ENCODE results near the gene TRIM63.

TRIM63 gene

DNA sequence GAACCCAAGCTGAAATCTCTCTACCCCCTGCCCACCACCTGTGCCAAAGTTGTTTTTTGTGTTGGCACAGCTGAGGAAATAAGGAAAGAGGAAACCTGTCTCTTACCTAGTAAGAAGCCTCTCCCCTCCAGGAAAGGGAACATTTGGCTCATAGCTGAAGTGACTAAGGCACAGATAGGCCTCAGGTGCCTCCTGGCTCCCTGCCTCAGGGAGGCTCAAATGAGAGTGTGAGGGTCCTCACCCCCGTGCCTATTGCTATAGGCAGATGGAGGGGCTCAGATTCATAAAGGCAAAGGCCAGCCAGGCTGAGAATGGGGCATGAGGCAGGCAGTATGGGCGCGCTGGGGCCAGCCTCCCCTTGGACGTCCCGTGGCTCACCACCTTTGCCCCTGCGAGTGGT is 29.0 kb downstream of the TRIM63 start:
- no peak for DNase-seq (ENCODE audit: low spot score)
- in situ Hi-C loops (cut with MboI; ENCODE audit: low sequenced_read_pairs, unreplicated experiment), result no loop called here
- TF ChIP-seq, protein P1, sequence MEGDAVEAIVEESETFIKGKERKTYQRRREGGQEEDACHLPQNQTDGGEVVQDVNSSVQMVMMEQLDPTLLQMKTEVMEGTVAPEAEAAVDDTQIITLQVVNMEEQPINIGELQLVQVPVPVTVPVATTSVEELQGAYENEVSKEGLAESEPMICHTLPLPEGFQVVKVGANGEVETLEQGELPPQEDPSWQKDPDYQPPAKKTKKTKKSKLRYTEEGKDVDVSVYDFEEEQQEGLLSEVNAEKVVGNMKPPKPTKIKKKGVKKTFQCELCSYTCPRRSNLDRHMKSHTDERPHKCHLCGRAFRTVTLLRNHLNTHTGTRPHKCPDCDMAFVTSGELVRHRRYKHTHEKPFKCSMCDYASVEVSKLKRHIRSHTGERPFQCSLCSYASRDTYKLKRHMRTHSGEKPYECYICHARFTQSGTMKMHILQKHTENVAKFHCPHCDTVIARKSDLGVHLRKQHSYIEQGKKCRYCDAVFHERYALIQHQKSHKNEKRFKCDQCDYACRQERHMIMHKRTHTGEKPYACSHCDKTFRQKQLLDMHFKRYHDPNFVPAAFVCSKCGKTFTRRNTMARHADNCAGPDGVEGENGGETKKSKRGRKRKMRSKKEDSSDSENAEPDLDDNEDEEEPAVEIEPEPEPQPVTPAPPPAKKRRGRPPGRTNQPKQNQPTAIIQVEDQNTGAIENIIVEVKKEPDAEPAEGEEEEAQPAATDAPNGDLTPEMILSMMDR (IDR thresholded peaks at IDR 0.05; ENCODE audit: borderline replicate concordance, control extremely low read depth, extremely low read depth, insufficient read depth, missing control alignments), result no peak

DNA sequence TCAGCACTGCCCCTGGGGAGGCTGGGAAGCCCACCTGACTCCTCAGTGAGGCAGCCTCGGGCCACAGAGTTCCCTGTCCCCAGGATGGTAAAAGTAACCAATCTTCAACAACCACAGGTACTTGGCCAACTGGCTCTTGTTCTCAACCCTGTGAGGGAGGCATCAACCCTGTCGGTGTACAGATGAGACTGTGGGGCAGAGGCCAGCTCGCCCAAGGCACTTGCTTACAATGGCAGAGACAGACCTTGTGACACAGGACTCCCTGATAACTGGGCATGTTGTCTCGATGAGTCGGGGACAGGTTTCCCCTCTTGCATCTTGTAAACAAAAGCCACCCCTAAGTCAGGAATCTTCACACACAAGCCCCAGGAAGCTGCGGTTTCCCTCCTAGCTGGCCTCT is 29.5 kb downstream of the TRIM63 start:
- in situ Hi-C loops (cut with MboI; ENCODE audit: low sequenced_read_pairs, unreplicated experiment), result no loop called here
- TF ChIP-seq, protein P1 (IDR thresholded peaks at IDR 0.05; ENCODE audit: borderline replicate concordance, control extremely low read depth, extremely low read depth, insufficient read depth, missing control alignments), result no peak
- no peak for DNase-seq (ENCODE audit: low spot score)

DNA sequence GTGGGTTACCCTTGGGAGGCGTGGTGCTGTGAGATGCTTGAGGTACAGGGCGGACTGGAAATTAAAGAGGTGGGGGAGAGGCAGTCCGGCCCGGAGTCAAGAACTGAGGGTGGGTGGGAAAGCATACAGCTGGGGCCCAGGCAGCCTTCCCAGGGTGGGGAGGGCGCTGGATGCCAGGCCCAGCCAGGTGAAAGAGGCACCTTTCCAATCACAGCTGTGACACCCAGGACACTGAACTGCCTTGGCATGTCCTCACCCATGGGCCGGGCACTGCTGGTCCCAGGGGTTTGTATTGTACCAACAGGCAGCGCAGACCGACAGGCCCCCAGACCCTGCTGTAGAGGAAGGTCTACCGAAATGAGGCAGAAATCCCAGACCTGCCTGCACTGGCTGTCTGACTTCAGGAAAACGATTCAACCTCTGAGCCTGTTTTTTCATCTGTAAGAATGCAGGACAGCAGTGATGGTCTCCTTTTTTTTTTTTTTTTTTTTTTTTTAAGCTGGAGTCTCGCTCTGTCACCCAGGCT is 30.6 kb downstream of the TRIM63 start:
- no peak for DNase-seq (ENCODE audit: low spot score)
- TF ChIP-seq, protein P1 (IDR thresholded peaks at IDR 0.05; ENCODE audit: borderline replicate concordance, control extremely low read depth, extremely low read depth, insufficient read depth, missing control alignments), result no peak
- in situ Hi-C loops (cut with MboI; ENCODE audit: low sequenced_read_pairs, unreplicated experiment), result no loop called here

DNA sequence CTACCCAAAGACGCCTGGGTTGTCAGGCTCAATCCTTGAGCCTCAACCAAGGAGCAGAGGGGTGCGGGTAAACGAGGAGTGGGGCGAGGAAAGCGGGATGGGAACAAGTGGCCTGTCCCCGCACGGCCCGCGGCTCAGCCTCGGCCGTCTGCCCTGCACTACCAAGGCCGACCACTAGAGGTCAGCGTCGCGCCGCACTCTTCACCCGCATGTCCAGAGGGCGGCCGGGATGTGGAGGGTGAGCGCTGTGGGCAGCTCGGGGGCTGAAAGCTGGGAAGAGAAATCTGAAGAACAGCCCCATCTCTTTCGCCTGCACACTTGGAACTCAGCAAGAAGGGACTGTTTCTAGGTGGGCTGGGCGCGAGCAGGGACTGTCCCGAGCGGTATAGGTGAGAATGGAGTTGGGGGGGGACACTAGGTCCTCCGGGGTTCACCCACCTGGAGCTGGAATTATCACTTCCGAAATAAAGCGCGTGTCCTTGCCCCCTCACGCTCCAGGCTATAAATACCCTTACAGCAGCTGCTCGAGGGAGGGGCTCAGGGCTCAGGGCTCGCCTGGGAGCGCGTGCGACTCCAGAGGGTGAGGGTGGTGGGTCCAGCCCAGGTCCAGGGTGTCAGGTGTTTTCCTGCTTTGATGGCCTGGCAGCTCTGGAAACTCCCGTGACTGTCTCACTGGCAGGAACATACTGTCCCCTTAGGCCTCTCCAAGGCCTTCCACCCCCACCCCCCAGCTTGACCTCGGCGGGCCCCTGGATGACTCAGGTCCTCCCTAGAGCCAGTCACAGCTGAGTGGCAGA is 31.3 kb downstream of the TRIM63 start:
- in situ Hi-C loops (cut with MboI; ENCODE audit: low sequenced_read_pairs, unreplicated experiment), result no loop called here
- peak; percentile 95 for DNase-seq (ENCODE audit: low spot score)
- TF ChIP-seq, protein P1 (IDR thresholded peaks at IDR 0.05; ENCODE audit: borderline replicate concordance, control extremely low read depth, extremely low read depth, insufficient read depth, missing control alignments), result peak; percentile 99

DNA sequence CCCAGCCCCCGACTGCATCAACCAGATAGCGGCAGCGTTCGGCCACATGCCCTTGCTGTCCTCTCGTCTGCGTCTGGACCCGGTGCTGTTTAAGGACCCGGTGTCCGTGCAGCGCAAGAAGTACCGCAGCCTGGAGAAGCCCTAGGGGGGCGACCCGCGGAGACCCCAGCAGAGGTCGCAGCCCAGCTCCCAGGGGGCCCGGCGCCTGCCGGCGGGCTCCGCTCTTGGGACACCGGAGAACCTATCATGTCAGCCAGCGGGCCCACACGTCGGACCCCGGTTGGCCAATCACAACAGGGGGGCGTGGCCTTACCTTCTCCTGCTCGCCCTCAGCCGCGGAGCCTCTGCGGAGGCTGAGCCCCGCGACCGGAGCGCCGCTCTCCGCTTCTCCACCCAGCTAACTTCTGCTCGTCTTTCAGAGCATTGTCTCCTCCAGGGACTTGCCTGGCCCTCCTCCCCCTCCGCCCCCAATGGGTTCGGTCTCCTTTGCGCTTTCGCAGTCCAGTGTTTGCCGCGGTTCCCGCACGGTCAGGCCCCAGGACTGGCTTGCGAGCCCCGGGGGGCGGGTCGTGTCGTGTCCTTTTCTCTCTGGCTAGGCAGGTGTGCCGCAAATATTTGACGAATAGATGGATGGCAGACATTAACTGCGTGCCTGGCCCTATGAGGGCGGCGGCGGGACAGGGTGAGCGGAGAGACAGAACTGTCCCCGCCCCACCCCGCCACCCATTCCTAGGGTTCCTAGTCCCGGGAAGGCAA is 32.0 kb downstream of the TRIM63 start:
- TF ChIP-seq, protein P1 (IDR thresholded peaks at IDR 0.05; ENCODE audit: borderline replicate concordance, control extremely low read depth, extremely low read depth, insufficient read depth, missing control alignments), result peak; percentile 14
- peak; percentile 99 for DNase-seq (ENCODE audit: low spot score)
- in situ Hi-C loops (cut with MboI; ENCODE audit: low sequenced_read_pairs, unreplicated experiment), result no loop called here

DNA sequence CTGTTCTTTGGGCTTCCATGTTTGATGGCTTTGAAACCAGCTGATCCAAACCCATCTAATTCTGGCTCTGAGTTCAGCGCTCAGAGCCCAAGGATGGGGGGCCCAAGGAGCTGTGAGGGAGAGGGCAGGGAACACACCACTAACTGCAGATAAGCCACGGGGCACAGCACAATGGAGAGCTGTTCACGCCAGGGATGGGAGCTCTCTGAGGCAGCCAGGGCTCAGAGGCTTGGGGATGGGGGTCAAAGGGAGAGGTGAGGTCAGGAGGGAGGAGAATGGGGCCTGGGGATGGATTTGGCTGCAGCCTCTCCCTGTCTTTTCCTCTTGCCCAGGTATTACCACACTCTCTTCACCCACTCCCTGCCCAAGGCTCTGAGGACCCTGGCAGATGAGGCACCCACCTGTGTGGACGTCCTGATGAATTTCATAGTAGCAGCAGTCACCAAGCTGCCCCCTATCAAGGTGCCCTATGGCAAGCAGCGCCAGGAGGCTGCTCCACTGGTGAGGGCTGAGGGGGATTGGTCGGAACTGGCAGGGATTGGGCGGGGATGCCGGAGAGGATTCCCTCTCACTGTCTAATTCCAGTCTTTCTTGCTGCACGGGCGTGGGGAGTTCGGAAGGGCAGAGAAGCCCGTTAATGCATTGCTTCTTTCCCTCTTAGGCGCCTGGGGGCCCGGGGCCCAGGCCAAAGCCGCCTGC is 32.8 kb downstream of the TRIM63 start:
- TF ChIP-seq, protein P1 (IDR thresholded peaks at IDR 0.05; ENCODE audit: borderline replicate concordance, control extremely low read depth, extremely low read depth, insufficient read depth, missing control alignments), result no peak
- in situ Hi-C loops (cut with MboI; ENCODE audit: low sequenced_read_pairs, unreplicated experiment), result no loop called here
- DNase-seq (ENCODE audit: low spot score), result no peak

All from GM13976 (cell line).